ENCODE results near the gene ASCL1. TPM values are rescaled to one million over a fixed set of nuclear protein-coding genes. Genes with fewer than 3 reads are reported as not detected.
A peak's percentile ranks its signal among the peaks of the same experiment; 100 is the strongest.

Gene ASCL1
- total RNA-seq, 2 donors from 2014 or later = not detected

- 72 to 78% methylated on average over 2 of the region's 2 CpGs for WGBS, 2 donors
Measured at GRCh38 chr12:102912258-102912657, 45.2 kb upstream of the ASCL1 start.

GRCh38 chr12:102913453-102914226 lies 43.8 kb upstream of the ASCL1 start:
- DNase-seq = no peak
- TF ChIP-seq CTCF (IDR thresholded peaks at IDR 0.05) (no peak), POLR2A (IDR thresholded peaks at IDR 0.05) (no peak)
- H3K27ac ChIP-seq = peak overlapping the region in 3 of 4 donors; percentile 15 to 63 (median 18)
- ATAC-seq = peak; percentile 48
- no peaks in the 10 kb centered on the region for H3K9me3 ChIP-seq
- H3K36me3 ChIP-seq (replicated peaks in 1 of 2; ENCODE audit: insufficient read depth in 1 of 2, low read depth in 2 of 2) = no peaks in the 10 kb centered on the region
- WGBS, 2 donors = 67 to 70% methylated on average over 2 of the region's 2 CpGs
- intact Hi-C loops (cut with DNase I) = no loop called here
- peaks cover 15% of the 10 kb centered on the region for H3K4me1 ChIP-seq
- H3K27me3 ChIP-seq = no peaks in the 10 kb centered on the region
- no peak overlapping the region for H3K4me3 ChIP-seq

More at GRCh38 chr12:102912258-102912657, 45.2 kb upstream of the ASCL1 start:
- DNase-seq (no peak), ATAC-seq (no peak)
- Histone ChIP-seq H3K27me3 (no peaks in the 10 kb centered on the region), H3K4me1 (peaks cover 9% of the 10 kb centered on the region), H3K9me3 (no peaks in the 10 kb centered on the region), H3K4me3 (no peak overlapping the region), H3K27ac (no peak overlapping the region), H3K36me3 (replicated peaks in 1 of 2; ENCODE audit: insufficient read depth in 1 of 2, low read depth in 2 of 2) (no peaks in the 10 kb centered on the region)
- TF ChIP-seq CTCF (IDR thresholded peaks at IDR 0.05) = no peak
- TF ChIP-seq POLR2A (IDR thresholded peaks at IDR 0.05) = no peak
- intact Hi-C loops (cut with DNase I) = no loop called here

DNA sequence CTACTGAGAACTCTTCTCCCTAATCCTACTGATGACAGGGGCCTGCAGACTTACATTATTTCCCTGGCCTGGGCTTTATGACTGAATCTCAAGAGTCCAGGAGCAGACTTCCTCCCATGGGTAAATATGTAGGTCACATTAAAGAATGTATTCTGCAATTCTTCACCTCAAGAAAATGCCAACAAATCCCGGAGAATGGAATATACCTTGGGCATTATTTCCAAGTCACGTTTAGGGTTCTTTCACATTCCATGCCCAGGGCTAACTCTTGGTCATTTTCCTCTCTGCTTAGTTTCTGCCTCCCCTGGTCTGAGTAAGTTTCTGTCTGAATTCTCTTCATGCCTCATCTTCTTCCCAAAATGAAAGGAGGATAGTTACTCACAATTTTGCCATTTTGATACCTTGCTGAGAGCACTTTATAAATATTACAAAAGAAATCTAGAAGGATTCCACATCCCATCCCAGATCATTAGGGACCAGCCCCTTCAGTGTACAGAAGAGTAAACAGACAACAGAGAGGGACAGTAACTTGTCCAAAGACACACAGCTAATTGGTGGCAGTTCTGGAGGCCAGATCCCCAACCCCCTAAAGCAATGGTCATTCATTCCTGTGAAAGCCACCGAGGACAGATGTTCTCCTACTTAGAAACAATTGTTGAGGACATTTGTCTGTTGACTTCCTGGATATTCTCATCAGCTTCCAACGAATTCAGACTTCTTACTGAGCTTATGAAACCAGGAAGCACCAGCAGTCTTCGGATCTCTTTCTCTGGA lies 41.0 kb upstream of the ASCL1 start:
- no peaks in the 10 kb centered on the region for H3K27me3 ChIP-seq
- H3K4me3 ChIP-seq = no peak overlapping the region
- peak overlapping the region in 3 of 4 donors; percentile 60 to 70 (median 68) for H3K27ac ChIP-seq
- H3K9me3 ChIP-seq = no peaks in the 10 kb centered on the region
- H3K36me3 ChIP-seq (replicated peaks in 1 of 2; ENCODE audit: insufficient read depth in 1 of 2, low read depth in 2 of 2) = no peaks in the 10 kb centered on the region
- ATAC-seq (no peak), DNase-seq (no peak)
- 58 to 61% methylated on average over 5 of the region's 5 CpGs for WGBS, 2 donors
- TF ChIP-seq CTCF (IDR thresholded peaks at IDR 0.05) = no peak
- no peak for TF ChIP-seq POLR2A (IDR thresholded peaks at IDR 0.05)
- H3K4me1 ChIP-seq = peaks cover 22% of the 10 kb centered on the region
- intact Hi-C loops (cut with DNase I) = no loop called here

DNA sequence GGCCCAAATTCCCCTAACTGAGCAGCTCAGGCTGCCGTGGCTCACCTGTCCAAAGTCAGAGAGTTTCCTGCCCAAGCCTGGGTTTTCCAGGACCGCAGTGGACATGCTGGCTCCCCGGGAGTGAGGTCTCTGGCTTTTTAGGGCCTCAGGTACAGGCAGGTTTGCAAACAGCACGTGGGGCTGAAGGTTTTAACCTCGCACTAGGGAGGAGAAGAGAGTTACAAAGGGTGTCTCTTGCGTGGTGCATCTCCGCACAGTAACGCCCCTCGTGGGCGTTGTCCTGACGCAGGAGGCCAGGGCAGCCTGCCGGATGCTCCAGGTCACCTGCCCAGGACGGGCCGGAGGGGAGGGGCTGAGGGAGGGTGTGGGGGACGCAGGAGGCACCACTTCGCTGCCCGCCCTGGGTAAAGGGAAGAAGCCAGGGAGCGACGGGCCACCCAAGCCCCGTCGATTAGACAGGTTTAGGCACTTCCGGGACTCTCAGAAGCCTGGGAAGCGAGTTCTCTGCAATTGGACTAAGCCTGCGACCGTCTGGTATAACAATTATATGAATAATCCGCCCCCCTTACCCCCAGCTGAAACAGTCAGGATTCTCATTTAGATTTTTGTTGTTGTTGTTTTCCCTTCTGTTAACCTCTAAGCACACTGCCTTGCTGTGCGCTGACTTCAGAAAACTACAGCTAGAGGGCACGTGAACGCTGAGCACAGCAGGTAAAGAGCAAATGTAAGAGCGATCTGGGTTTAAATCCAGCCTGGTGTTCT lies 40.3 kb upstream of the ASCL1 start, which contains the start of gene PAH:
PAH (minus strand) TSS at position 219 of the 762 bp plus-strand sequence; CDS start at position 105, 114 bp downstream.
- Histone ChIP-seq H3K27me3 (no peaks in the 10 kb centered on the region), H3K9me3 (no peaks in the 10 kb centered on the region), H3K4me3 (no peak within 1 kb of the TSS), H3K27ac (peak within 1 kb of the TSS; percentile 18 to 70 (median 64)), H3K36me3 (replicated peaks in 1 of 2; ENCODE audit: insufficient read depth in 1 of 2, low read depth in 2 of 2) (no peaks in the 10 kb centered on the region), H3K4me1 (peaks cover 22% of the 10 kb centered on the region)
- TF ChIP-seq POLR2A (IDR thresholded peaks at IDR 0.05) = peak in 2 of 3 donors; percentile 56 to 64
- TF ChIP-seq CTCF (IDR thresholded peaks at IDR 0.05) = peak in 4 of 7 experiments; percentile 22 to 29 (median 26)
- ATAC-seq = peak; percentile 78
- WGBS, 2 donors = 8 to 27% methylated on average over 25 to 30 of the region's 30 CpGs
- peak; percentile 52 to 69 (median 60) for DNase-seq
- intact Hi-C loops (cut with DNase I) = no loop called here
